Left lobe of liver (tissue), 2 donors: ENCODE data around the gene ANKRD12. TPM values are rescaled to one million over a fixed set of nuclear protein-coding genes. Genes with fewer than 3 reads are reported as not detected.

Experiments
- ATAC-seq: fragments of 200-7000 bp; cut with Tn5 transposase; one replicate; pipeline ENCODE4 v1.9.1; 2020; ENCODE audit warnings: mild to moderate bottlenecking, moderate library complexity
- DNase-seq: peaks from one replicate; pipeline ENCODE4 v3.0.0-alpha.2; 2020; ENCODE audit warnings: low spot score
- total RNA-seq: library from RNA; stranded (reverse); gene quantifications from one replicate; pipeline ENCODE4 v1.2.1, GENCODE V29; 2021
- donor health status: DM: no; HTN: no; CAD: no; lungs with moderate emphysema.
- donor health status: DM: no; HTN: yes; CAD: no.

ANKRD12 gene
- total RNA-seq, 1 donor from 2014 or later = 15.0 TPM

DNA sequence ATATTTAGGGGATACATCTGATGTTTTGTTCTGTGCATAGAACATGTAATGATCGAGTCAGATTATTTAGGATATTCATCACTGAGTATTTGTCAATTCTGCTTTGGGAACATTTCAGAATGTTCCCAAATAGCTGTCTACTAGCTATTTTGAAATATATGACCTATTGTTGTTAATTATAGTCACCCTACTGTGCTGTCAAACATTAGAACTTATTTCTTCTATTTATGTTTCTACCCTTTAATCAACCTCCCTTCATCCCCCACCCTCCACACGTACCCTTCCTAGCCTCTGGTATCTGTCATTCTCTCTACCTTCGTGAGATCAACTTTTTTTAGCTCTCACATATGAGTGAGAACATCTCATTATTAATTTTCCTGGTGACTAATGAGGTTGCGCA is 40.9 kb downstream of the ANKRD12 start:
- no peak for ATAC-seq
- DNase-seq = no peak

- no peak for ATAC-seq
- DNase-seq = no peak
Measured at GRCh38 chr18:9178557-9178956, 42.0 kb downstream of the ANKRD12 start.

GRCh38 chr18:9181275-9181674 is 44.7 kb downstream of the ANKRD12 start:
- no peak for DNase-seq
- no peak for ATAC-seq

DNA sequence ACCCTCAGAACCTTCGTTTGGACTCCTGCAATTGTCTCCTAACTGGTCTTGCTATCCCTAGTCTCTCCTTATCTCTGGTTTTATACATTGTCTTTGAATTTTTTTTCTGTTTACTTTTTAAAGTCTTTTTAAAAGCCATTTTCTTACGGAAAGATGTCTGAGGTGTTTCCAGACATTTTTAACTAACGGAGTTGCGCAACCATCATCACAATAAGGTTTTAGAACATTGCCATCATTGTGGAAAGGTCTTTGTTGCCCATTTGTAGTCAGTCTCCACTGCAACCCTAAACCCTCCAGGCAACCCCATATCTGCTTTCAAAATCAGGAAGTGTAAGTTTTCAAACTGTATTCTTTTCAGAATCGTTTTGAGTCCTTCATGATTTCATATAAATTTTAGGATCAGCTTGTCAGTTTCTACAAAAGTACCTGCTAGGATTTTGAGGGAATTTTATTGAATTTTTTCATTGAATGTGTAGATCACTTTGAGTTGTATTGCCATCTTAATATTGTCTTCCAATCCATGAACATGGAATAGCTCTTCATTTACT is 46.3 kb downstream of the ANKRD12 start:
- DNase-seq (no peak), ATAC-seq (no peak)

GRCh38 chr18:9184998-9185613 is 48.5 kb downstream of the ANKRD12 start:
- ATAC-seq (no peak), DNase-seq (no peak)

DNA sequence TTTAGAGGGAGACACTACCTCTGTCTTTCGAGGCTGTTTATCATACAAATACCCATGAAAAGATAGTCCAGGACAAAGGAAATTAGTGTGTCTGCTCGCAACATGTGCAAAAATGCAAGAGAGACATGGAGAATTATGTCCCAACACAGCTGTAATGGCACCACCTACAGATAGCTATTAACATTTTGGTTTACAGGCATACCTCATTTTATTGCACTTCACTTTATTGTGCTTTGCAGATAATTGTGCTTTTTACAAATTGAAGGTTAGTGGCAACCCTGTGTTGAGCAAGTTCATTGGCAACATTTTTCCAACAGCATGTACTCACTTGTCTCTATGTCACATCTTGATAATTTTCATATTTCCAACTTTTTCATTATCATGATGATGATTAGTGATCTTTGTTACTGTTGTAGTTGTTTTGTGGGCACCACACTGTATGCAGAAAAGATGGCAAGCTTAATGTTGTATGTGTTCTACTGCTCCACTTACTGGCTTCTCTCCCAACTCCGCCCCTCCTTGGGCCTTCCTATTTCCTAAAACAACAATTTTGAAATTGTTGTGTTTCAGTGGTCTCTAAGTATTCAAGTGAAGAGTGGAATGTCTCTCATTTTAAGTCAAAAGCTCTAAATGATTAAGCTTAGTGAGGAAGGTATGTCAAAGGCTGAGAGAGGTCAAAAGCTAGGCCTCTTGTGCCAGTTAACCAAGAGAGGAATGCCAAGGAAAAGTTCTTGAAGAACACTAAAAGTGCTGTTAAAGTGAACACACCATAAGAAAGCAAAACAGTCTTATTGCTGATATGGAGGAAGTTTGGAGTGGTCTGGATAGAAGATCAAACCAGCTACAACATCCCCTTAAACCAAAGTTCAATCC is 52.0 kb downstream of the ANKRD12 start:
- DNase-seq = no peak
- no peak for ATAC-seq

- no peak for ATAC-seq
- DNase-seq = no peak
Measured at GRCh38 chr18:9189491-9189890, 52.9 kb downstream of the ANKRD12 start.

- no peak for DNase-seq
- no peak for ATAC-seq
Measured at GRCh38 chr18:9191658-9192256, 55.2 kb downstream of the ANKRD12 start.

DNA sequence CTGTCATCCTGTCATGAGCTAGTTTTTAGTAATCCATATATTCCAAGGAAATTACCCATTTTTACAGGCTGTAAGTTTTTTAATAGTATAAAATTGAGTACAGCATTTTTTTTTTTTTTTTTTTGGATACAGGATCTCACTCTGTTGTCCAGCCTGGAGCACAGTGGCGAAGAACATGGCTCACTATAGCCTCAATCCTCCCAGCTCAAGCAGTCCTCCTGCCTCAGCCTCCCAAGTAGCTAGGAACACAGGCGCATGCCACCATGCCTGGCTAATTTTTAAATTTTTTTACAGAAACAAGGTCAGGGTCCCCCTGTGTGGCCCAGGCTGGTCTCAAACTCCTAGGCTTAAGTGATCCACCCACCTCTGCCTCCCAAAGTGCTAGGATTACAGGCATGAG is 56.5 kb downstream of the ANKRD12 start:
- ATAC-seq = no peak

DNA sequence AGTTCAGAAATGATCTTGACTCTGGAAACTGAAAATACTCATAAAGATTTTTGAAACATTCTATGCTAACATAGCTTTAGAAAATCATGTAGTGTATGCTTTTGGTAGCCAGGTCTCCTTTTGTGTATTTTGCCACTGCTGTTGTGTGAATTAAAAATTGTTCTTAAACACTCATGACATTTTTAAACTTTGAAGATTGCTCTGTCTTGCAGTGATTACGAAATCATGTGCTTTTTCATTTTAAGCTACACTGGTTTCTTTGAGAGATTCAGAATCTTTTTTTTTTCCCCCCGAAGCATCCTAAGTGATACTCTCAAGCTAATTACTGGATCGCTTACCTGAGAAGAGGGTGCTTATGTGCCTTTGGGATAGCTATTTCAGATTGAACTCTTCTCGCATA is 60.0 kb downstream of the ANKRD12 start:
- ATAC-seq = no peak
- no peak for DNase-seq

More for the DNA sequence above, 56.5 kb downstream of the ANKRD12 start:
- DNase-seq = no peak

DNA sequence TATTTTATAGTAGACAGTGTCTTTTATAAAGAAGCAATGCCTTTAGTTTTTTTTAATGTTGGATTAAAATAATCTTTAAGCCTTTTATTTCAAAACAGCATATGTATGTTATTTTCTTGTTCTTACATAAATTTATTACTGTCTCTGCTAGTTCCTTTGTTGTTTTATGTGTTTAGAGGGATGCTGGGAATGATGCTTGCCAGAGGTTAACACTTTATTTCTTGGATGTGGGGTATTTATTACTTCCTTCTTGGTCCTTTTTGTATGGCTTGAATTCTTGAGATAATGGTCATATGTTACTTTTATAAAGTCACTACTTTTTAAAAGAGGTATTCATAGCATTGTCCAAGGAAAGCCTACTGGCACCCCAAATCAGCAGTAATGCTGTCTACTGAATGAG is 63.1 kb downstream of the ANKRD12 start:
- ATAC-seq (no peak), DNase-seq (no peak)

DNA sequence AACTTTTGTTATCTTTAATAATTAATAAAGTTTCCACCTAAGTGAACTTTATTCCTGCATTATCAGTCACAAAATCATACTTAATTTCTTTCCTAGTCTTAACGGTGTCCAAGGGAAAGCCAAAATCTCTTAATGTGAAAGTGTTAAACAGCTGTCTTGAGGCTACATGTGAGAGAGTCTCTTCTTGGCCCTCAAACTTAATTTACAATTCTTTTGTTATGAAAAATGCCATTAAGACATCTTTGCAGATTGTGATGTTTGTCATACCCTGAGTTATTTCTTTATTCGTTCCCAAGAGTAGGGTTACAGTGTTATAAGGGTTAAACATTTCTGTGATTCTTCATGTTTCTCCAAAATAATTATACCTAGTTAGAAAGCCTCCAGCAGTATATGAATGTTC is 64.6 kb downstream of the ANKRD12 start:
- ATAC-seq (no peak), DNase-seq (no peak)

- ATAC-seq (no peak), DNase-seq (no peak)
Measured at GRCh38 chr18:9204659-9205058, 68.1 kb downstream of the ANKRD12 start.

DNA sequence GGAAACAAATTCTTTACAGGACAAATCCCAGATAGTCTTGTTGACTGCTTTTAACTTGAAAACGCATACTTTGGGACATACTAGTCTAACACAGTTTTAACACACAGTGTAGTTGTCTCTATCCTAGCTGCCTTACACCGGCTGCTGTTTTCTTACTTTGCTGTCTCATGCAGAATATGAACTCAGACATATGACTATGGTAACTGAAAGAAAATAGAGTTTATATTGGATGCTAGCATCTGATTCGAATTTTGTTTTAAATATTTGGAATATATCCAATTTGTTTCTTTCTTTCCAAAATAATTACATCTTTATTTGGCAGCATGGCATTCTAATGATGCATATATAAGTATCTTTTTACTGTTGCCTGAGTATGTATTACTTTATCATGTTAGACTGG is 69.8 kb downstream of the ANKRD12 start:
- ATAC-seq (no peak), DNase-seq (no peak)

DNA sequence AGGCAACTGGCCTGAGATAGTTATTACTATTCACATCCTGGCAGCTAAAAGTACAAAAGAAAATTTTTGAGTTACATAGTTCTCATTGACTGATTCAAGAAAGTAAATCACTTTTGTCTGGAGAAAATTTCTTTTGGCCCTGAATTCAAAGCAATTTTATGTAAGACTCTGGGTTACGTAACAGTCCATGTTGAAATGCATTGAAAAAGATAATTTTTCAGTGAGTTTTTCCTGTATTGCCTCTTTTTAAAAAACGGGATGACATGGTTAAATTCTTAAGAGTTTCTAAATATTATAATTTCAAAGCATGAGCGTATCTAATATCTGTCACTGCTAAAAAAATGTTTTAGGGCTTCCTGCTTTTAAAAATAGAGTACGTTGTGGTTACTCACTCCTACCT is 72.7 kb downstream of the ANKRD12 start:
- DNase-seq (no peak), ATAC-seq (no peak)

GRCh38 chr18:9210966-9211365 is 74.4 kb downstream of the ANKRD12 start:
- no peak for ATAC-seq
- no peak for DNase-seq

GRCh38 chr18:9211955-9212354 is 75.4 kb downstream of the ANKRD12 start:
- ATAC-seq (no peak), DNase-seq (no peak)

GRCh38 chr18:9215221-9215933 is 78.8 kb downstream of the ANKRD12 start:
- ATAC-seq (no peak), DNase-seq (no peak)

- ATAC-seq (no peak), DNase-seq (no peak)
Measured at GRCh38 chr18:9216459-9216858, 79.9 kb downstream of the ANKRD12 start.

- DNase-seq (no peak), ATAC-seq (no peak)
Measured at GRCh38 chr18:9217743-9218451, 81.3 kb downstream of the ANKRD12 start.

DNA sequence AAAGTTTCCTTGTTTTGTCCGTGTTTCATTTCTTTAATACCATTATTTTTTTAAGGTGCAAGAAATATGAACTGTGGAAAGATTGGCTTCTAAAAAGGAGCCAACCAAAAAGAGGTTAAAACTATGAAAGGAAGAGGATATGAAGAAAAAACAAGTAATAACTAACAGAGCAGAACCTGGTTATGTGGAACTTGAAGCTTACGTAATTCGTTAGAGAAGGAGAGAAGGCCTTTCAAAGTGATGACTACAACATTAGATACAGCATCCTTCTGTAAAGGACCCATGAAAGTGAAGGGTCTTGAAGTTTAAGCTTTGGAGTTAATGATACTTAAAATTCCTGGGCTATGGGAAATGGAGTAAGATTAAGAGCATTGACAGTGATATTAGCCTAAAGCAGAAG is 84.5 kb downstream of the ANKRD12 start:
- ATAC-seq = no peak
- no peak for DNase-seq
